ENCODE measurements around the gene PLD1.

- TF ChIP-seq POLR2A (IDR thresholded peaks at IDR 0.05) = no peak
- TF ChIP-seq, protein P1, sequence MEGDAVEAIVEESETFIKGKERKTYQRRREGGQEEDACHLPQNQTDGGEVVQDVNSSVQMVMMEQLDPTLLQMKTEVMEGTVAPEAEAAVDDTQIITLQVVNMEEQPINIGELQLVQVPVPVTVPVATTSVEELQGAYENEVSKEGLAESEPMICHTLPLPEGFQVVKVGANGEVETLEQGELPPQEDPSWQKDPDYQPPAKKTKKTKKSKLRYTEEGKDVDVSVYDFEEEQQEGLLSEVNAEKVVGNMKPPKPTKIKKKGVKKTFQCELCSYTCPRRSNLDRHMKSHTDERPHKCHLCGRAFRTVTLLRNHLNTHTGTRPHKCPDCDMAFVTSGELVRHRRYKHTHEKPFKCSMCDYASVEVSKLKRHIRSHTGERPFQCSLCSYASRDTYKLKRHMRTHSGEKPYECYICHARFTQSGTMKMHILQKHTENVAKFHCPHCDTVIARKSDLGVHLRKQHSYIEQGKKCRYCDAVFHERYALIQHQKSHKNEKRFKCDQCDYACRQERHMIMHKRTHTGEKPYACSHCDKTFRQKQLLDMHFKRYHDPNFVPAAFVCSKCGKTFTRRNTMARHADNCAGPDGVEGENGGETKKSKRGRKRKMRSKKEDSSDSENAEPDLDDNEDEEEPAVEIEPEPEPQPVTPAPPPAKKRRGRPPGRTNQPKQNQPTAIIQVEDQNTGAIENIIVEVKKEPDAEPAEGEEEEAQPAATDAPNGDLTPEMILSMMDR (IDR thresholded peaks at IDR 0.05 in 8 of 11, conservative IDR thresholded peaks at IDR 0.05 in 3 of 11) = no peak
- no peak for TF ChIP-seq POLR2AphosphoS5 (IDR thresholded peaks at IDR 0.05)
Observed at GRCh38 chr3:171559586-171559985, 250.7 kb downstream of the PLD1 start.
